HCT116 (cell line): Measurements from ENCODE around the gene HMGXB3. TPM values are rescaled to one million over a fixed set of nuclear protein-coding genes. Genes with fewer than 3 reads are reported as not detected.

Experiments
- ATAC-seq: fragments of 200-7000 bp; cut with Tn5 transposase; 2 replicates; pipeline ENCODE4 v1.9.1; 2020; ENCODE audit warnings: mild to moderate bottlenecking, moderate library complexity
- BruUV-seq: library from RNA; stranded (reverse); fragments of 400-500 nt; replicated peaks from 2 replicates; lab custom pipeline; 2021; lab: Mats Ljungman, UMichigan
- CTCF ChIA-PET: fragments of 300-600 bp; sonication (Branson Sonifier 250); formaldehyde crosslinking; loops from one replicate; lab custom pipeline; 2021; ENCODE audit warnings: antibody characterized with exemption; lab: Charles Lee
- POLR2A ChIA-PET: fragments of 300-600, 350-600 bp; sonication (Branson Sonifier 250); formaldehyde crosslinking; loops from one replicate; lab custom pipeline; 2021; ENCODE audit warnings: antibody characterized with exemption; lab: Charles Lee
- RAD21 ChIA-PET, 2 experiments: fragments of 300-600 bp; sonication (Branson Sonifier 250); formaldehyde crosslinking; loops; one replicate each; lab custom pipeline; 2023; ENCODE audit warnings: low total read pairs in 2 of 2; ENCODE audit not compliant: uncharacterized antibody in 2 of 2, unreplicated experiment in 2 of 2, low non-redundant PET in 1 of 2; lab: Charles Lee
- DNase-seq: peaks from one replicate; pipeline ENCODE4 v3.0.0-alpha.2; 2010; ENCODE audit warnings: low read depth, low spot score
- H2AFZ ChIP-seq: fragments of 200-600 bp; shearing (Covaris generic), sonication (generic); 2 replicates; pipeline ENCODE4 v1.6.1; 2017; ENCODE audit warnings: low read depth, mixed run types, mixed read lengths, antibody characterized with exemption, low read length; ENCODE audit not compliant: poor library complexity, severe bottlenecking
- H3K27ac ChIP-seq: 2 replicates; pipeline ENCODE4 v1.5.1; 2012; ENCODE audit warnings: low read depth, low read length
- H3K27me3 ChIP-seq: fragments of 200-600 bp; sonication (generic); 2 replicates; pipeline ENCODE4 v1.6.1; 2016; ENCODE audit warnings: mixed run types, low read length, mixed read lengths; ENCODE audit not compliant: insufficient read depth
- H3K36me3 ChIP-seq, 2 experiments: fragments of 200-500 bp in 1 of 2; fragments of 200-600 bp in 1 of 2; sonication (Bioruptor generic) in 1 of 2; sonication (generic) in 1 of 2; 2 replicates each; pipeline versions ENCODE4 v1.5.1 to v1.6.1; 2014 to 2016; ENCODE audit warnings: low read length in 2 of 2, inconsistent platforms in 1 of 2, mixed read lengths in 1 of 2, mixed run types in 1 of 2; ENCODE audit not compliant: insufficient read depth in 2 of 2, control insufficient read depth in 1 of 2
- H3K4me1 ChIP-seq, 2 experiments: fragments of 200-600 bp in 1 of 2; sonication (generic) in 1 of 2; 2 replicates each; pipeline versions ENCODE4 v1.5.1 to v1.6.1; 2012 to 2017; ENCODE audit warnings: low read length in 2 of 2, inconsistent platforms in 1 of 2, mild to moderate bottlenecking in 1 of 2, mixed read lengths in 1 of 2, mixed run types in 1 of 2, moderate library complexity in 1 of 2; ENCODE audit not compliant: insufficient read depth in 2 of 2, control insufficient read depth in 1 of 2
- H3K4me2 ChIP-seq: fragments of 200-600 bp; sonication (generic); 2 replicates; pipeline ENCODE4 v1.6.1; 2017; ENCODE audit warnings: mixed run types, low read length, mixed read lengths
- H3K4me3 ChIP-seq, 2 experiments: fragments of 200-600 bp in 1 of 2; sonication (generic) in 1 of 2; replicated peaks in 1 of 2; 2 replicates each; pipeline ENCODE4 v1.5.1; 2011 to 2016; ENCODE audit warnings: low read length in 2 of 2, control low read depth in 1 of 2, low read depth in 1 of 2, mild to moderate bottlenecking in 1 of 2, mixed read lengths in 1 of 2, mixed run types in 1 of 2
- H3K79me2 ChIP-seq: fragments of 200-600 bp; sonication (generic); 2 replicates; pipeline ENCODE4 v1.6.1; 2017; ENCODE audit warnings: mild to moderate bottlenecking, mixed run types, low read length, moderate library complexity, mixed read lengths; ENCODE audit not compliant: insufficient read depth
- H3K9ac ChIP-seq: fragments of 200-600 bp; sonication (generic); 2 replicates; pipeline ENCODE4 v1.6.1; 2016; ENCODE audit warnings: low read length, mixed read lengths
- H3K9me2 ChIP-seq: fragments of 200-600 bp; sonication (generic), shearing (Covaris generic); 2 replicates; pipeline ENCODE4 v1.6.1; 2017; ENCODE audit warnings: mixed run types, mild to moderate bottlenecking, moderate library complexity; ENCODE audit not compliant: insufficient read depth
- H3K9me3 ChIP-seq, 2 experiments: fragments of 200-500 bp in 1 of 2; fragments of 200-600 bp in 1 of 2; sonication (Bioruptor generic) in 1 of 2; sonication (generic) in 1 of 2; 2 replicates each; pipeline ENCODE4 v1.6.1; 2014 to 2017; ENCODE audit warnings: low read length in 2 of 2, mixed read lengths in 2 of 2, inconsistent platforms in 1 of 2, low read depth in 1 of 2, mild to moderate bottlenecking in 1 of 2, mixed run types in 1 of 2, moderate library complexity in 1 of 2; ENCODE audit not compliant: control insufficient read depth in 1 of 2, insufficient read depth in 1 of 2
- H4K20me1 ChIP-seq: fragments of 200-600 bp; sonication (generic), shearing (Covaris generic); 2 replicates; pipeline ENCODE4 v1.6.1; 2017; ENCODE audit warnings: mixed run types, mild to moderate bottlenecking, moderate library complexity; ENCODE audit not compliant: insufficient read depth
- CBX3 ChIP-seq: IDR thresholded peaks from 2 replicates; pipeline ENCODE4 v1.6.1; 2012; ENCODE audit warnings: low read depth
- EGR1 ChIP-seq: IDR thresholded peaks from 2 replicates; pipeline ENCODE4 v1.6.1; 2012; ENCODE audit warnings: low read depth
- ELF1 ChIP-seq: IDR thresholded peaks from 2 replicates; pipeline ENCODE4 v1.6.1; 2012; ENCODE audit warnings: low read depth, borderline replicate concordance
- EZH2 ChIP-seq: fragments of 200-600 bp; sonication (generic); IDR thresholded peaks from 2 replicates; pipeline ENCODE4 v1.6.1; 2017; ENCODE audit warnings: antibody characterized with exemption, mixed run types
- JUND ChIP-seq: IDR thresholded peaks from 2 replicates; pipeline ENCODE4 v1.6.1; 2012
- POLR2A ChIP-seq: IDR thresholded peaks from 2 replicates; pipeline ENCODE4 v1.7.0; 2011; ENCODE audit warnings: borderline replicate concordance; ENCODE audit not compliant: insufficient read depth, insufficient read length; ENCODE audit errors: extremely low read depth
- POLR2AphosphoS5 ChIP-seq: IDR thresholded peaks from 2 replicates; pipeline ENCODE4 v1.6.1; 2011; ENCODE audit warnings: mild to moderate bottlenecking, low read depth, low read length, moderate library complexity
- RAD21 ChIP-seq: IDR thresholded peaks from 2 replicates; pipeline ENCODE4 v1.6.1; 2012; ENCODE audit warnings: low read depth, mild to moderate bottlenecking
- SIN3A ChIP-seq: IDR thresholded peaks from 2 replicates; pipeline ENCODE4 v1.6.1; 2012; ENCODE audit warnings: low read depth
- SRF ChIP-seq: IDR thresholded peaks from 2 replicates; pipeline ENCODE4 v1.6.1; 2012; ENCODE audit warnings: low read depth
- TCF7L2 ChIP-seq: IDR thresholded peaks from 2 replicates; pipeline ENCODE4 v1.7.0; 2011; ENCODE audit warnings: borderline replicate concordance, inconsistent platforms; ENCODE audit not compliant: insufficient read depth, insufficient read length; ENCODE audit errors: extremely low read depth
- YY1 ChIP-seq: IDR thresholded peaks from 2 replicates; pipeline ENCODE4 v1.6.1; 2011; ENCODE audit warnings: low read length, low read depth, moderate library complexity, mild to moderate bottlenecking; ENCODE audit not compliant: insufficient replicate concordance; ENCODE audit errors: extremely low read depth
- ZFX ChIP-seq: fragments of 450-650 bp; IDR thresholded peaks from 2 replicates; pipeline ENCODE4 v1.6.1; 2017
- ZNF274 ChIP-seq: fragments of 200-500 bp; sonication (Bioruptor generic); IDR thresholded peaks from 2 replicates; pipeline ENCODE4 v1.6.1; 2014; ENCODE audit warnings: mild to moderate bottlenecking, low read depth, low read length, inconsistent platforms
- intact Hi-C: fragments of 100-400 bp; cut with micrococcal nuclease; formaldehyde crosslinking; loops from 2 replicates; pipeline ENCODE4 v1.10.0; 2022
- total RNA-seq: library from RNA; stranded (reverse); gene quantifications from one replicate; pipeline ENCODE4 v1.2.1, GENCODE V29; 2021; ENCODE audit not compliant: unreplicated experiment
- TF ChIP-seq, protein P1 (sequence below): IDR thresholded peaks from 2 replicates; pipeline ENCODE4 v1.6.1; 2012

The HMGXB3 gene
- total RNA-seq, 1 experiment from 2014 or later, result 41.8 TPM

DNA sequence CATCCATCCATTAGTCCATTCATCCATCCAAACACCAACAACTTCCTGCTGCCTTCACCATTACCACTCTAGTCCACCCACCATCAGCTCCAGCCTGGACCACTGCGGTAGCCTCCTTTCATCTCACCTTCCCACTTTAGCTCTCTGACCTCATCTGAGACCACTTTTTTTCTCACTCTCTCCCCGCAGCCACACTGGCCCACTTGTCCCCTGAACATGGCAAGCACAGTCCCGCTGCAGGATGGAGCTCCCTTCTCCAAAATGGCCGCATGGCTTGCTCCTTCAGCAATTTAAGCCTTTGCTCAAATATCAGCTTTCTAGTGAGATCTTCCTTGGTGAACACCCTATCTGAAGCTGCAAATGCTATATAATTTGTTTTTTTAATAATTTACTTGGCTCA, 74.7 kb downstream of the HMGXB3 start:
- H2AFZ ChIP-seq, result no peak overlapping the region
- H3K4me2 ChIP-seq, result no peak overlapping the region
- no peaks in the 10 kb centered on the region for H3K9me2 ChIP-seq
- H3K36me3 ChIP-seq, result no peaks in the 10 kb centered on the region
- H3K27me3 ChIP-seq, result no peaks in the 10 kb centered on the region
- ATAC-seq, result no peak
- ChIA-PET RAD21 (no interaction called here), POLR2A (interaction anchor here (1.4 kb wide), 1 partner anchor 8 kb away, joined by 3 read pairs; no protein-coding TSS in a partner anchor), CTCF (interaction anchor here (0.7 to 1.3 kb wide), 2 partner anchors 10 to 20 kb away, joined by 3 read pairs; no protein-coding TSS in a partner anchor)
- no peaks in the 10 kb centered on the region for H3K9me3 ChIP-seq
- H3K4me1 ChIP-seq, result no peaks in the 10 kb centered on the region
- H3K79me2 ChIP-seq, result no peaks in the 10 kb centered on the region
- H3K27ac ChIP-seq, result no peak overlapping the region
- TF ChIP-seq SIN3A (no peak), POLR2AphosphoS5 (no peak), YY1 (no peak), ZFX (no peak), CBX3 (no peak), ELF1 (no peak), SRF (no peak), TCF7L2 (no peak), EZH2 (no peak), ZNF274 (no peak), JUND (no peak), EGR1 (no peak), POLR2A (no peak), RAD21 (no peak)
- TF ChIP-seq, protein P1, sequence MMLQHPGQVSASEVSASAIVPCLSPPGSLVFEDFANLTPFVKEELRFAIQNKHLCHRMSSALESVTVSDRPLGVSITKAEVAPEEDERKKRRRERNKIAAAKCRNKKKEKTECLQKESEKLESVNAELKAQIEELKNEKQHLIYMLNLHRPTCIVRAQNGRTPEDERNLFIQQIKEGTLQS, result no peak
- no peak overlapping the region for H3K4me3 ChIP-seq
- DNase-seq, result no peak
- BruUV-seq, result no TSS peak
- H3K9ac ChIP-seq, result no peak overlapping the region
- intact Hi-C loops, result no loop called here
- H4K20me1 ChIP-seq, result no peaks in the 10 kb centered on the region
